B cell (primary cell): Measurements from ENCODE around the gene SPATA6L. TPM values are rescaled to one million over a fixed set of nuclear protein-coding genes. Genes with fewer than 3 reads are reported as not detected.

ENCODE experiments used
- ATAC-seq: fragments of 200-7000 bp; cut with Tn5 transposase; one replicate; pipeline ENCODE4 v1.10.0; 2021; ENCODE audit warnings: low read depth, mild to moderate bottlenecking, moderate number of reproducible peaks, moderate library complexity
- CTCF ChIA-PET: fragments of 350-600 bp; sonication (Branson Sonifier 250); formaldehyde crosslinking; loops from one replicate; lab custom pipeline; 2021; ENCODE audit warnings: antibody characterized with exemption, inconsistent platforms; lab: Charles Lee
- POLR2A ChIA-PET: fragments of 350-600 bp; sonication (Branson Sonifier 250); formaldehyde crosslinking; loops from one replicate; lab custom pipeline; 2021; ENCODE audit warnings: antibody characterized with exemption; lab: Charles Lee
- DNase-seq: peaks from one replicate; pipeline ENCODE4 v3.0.0; 2013
- H2AFZ ChIP-seq: 2 replicates; pipeline ENCODE4 v1.6.1; 2012; ENCODE audit warnings: mild to moderate bottlenecking, low read depth, low read length; ENCODE audit not compliant: insufficient read depth, poor library complexity, severe bottlenecking
- H3K27ac ChIP-seq, 2 donors: 1 replicate in 1 of 2; 2 replicates in 1 of 2; pipeline ENCODE4 v1.5.1; 2012 to 2013; ENCODE audit warnings: low read length in 2 of 2, mild to moderate bottlenecking in 2 of 2, moderate library complexity in 1 of 2
- H3K27me3 ChIP-seq, 4 experiments: fragments of 200-600 bp in 1 of 4; sonication (generic) in 1 of 4; replicated peaks in 1 of 4; 1 replicate in 2 of 4; 2 replicates in 2 of 4; pipeline versions ENCODE4 v1.6.1 to v1.7.0; 2013 to 2016; ENCODE audit warnings: low read length in 3 of 4, mild to moderate bottlenecking in 2 of 4, mixed read lengths in 1 of 4, moderate library complexity in 1 of 4; ENCODE audit not compliant: insufficient read depth in 4 of 4, control insufficient read depth in 3 of 4; ENCODE audit errors: control extremely low read depth in 1 of 4
- H3K36me3 ChIP-seq, 2 experiments: replicated peaks in 1 of 2; 1 replicate in 1 of 2; 2 replicates in 1 of 2; pipeline versions ENCODE4 v1.6.1 to v1.7.1; 2013; ENCODE audit warnings: low read length in 1 of 2; ENCODE audit not compliant: insufficient read depth in 2 of 2, control insufficient read depth in 1 of 2; ENCODE audit errors: control extremely low read depth in 1 of 2, extremely low read depth in 1 of 2
- H3K4me1 ChIP-seq, 2 donors: fragments of 200-600 bp in 1 of 2; sonication (generic) in 1 of 2; 1 replicate in 1 of 2; 2 replicates in 1 of 2; pipeline versions ENCODE4 v1.5.1 to v1.6.1; 2013 to 2017; ENCODE audit warnings: low read length in 2 of 2; ENCODE audit not compliant: control insufficient read depth in 2 of 2, insufficient read depth in 2 of 2
- H3K4me2 ChIP-seq: replicated peaks from 2 replicates; pipeline ENCODE3; 2012; ENCODE audit warnings: mild to moderate bottlenecking, low read depth, low read length; ENCODE audit not compliant: poor library complexity, severe bottlenecking
- H3K4me3 ChIP-seq, 5 experiments: fragments of 200-600 bp in 1 of 5; sonication (generic) in 1 of 5; 1 replicate in 3 of 5; 2 replicates in 2 of 5; pipeline versions ENCODE4 v1.5.1 to v1.7.0; 2011 to 2016; ENCODE audit warnings: low read length in 4 of 5, mild to moderate bottlenecking in 4 of 5, low read depth in 2 of 5, control low read depth in 1 of 5, moderate library complexity in 1 of 5; ENCODE audit not compliant: insufficient read depth in 1 of 5; ENCODE audit errors: control extremely low read depth in 1 of 5, extremely low read depth in 1 of 5
- H3K79me2 ChIP-seq: fragments of 200-600 bp; sonication (generic); one replicate; pipeline ENCODE4 v1.6.0; 2016; ENCODE audit warnings: low read length; ENCODE audit not compliant: control insufficient read depth, insufficient read depth
- H3K9ac ChIP-seq: fragments of 200-600 bp; sonication (generic); 2 replicates; pipeline ENCODE4 v1.6.1; 2017; ENCODE audit warnings: mild to moderate bottlenecking, low read length, moderate library complexity
- H3K9me3 ChIP-seq, 3 donors: one replicate each; pipeline versions ENCODE4 v1.6.1 to v1.7.1; 2013; ENCODE audit warnings: low read length in 2 of 3; ENCODE audit not compliant: control insufficient read depth in 2 of 3, insufficient read depth in 1 of 3; ENCODE audit errors: control extremely low read depth in 1 of 3
- H4K20me1 ChIP-seq: 2 replicates; pipeline ENCODE4 v1.6.0; 2012; ENCODE audit warnings: mild to moderate bottlenecking, low read length; ENCODE audit not compliant: insufficient read depth, control insufficient read depth, poor library complexity, severe bottlenecking
- H3K27ac Mint-ChIP-seq: one replicate; pipeline ENCODE4 v1.8.0; 2021; ENCODE audit warnings: mixed read lengths
- H3K27me3 Mint-ChIP-seq: one replicate; pipeline ENCODE4 v1.8.0; 2021; ENCODE audit warnings: mixed read lengths
- H3K4me1 Mint-ChIP-seq: one replicate; pipeline ENCODE4 v1.8.0; 2021; ENCODE audit warnings: mixed read lengths
- H3K4me3 Mint-ChIP-seq: one replicate; pipeline ENCODE4 v1.8.0; 2021; ENCODE audit warnings: mixed read lengths
- H3K9me3 Mint-ChIP-seq: one replicate; pipeline ENCODE4 v1.8.0; 2022; ENCODE audit warnings: mixed read lengths; ENCODE audit not compliant: insufficient read depth
- CTCF ChIP-seq: fragments of 200-600 bp; IDR thresholded peaks from one replicate; pipeline ENCODE4 v1.8.0; 2022; ENCODE audit warnings: antibody characterized with exemption, mild to moderate bottlenecking
- EZH2 ChIP-seq: IDR thresholded peaks from 2 replicates; pipeline ENCODE4 v1.6.1; 2012; ENCODE audit warnings: borderline replicate concordance, low read depth, mild to moderate bottlenecking, moderate library complexity, low read length; ENCODE audit not compliant: insufficient read depth, poor library complexity, severe bottlenecking
- WGBS: methylation state at CpG from one replicate; pipeline ENCODE4 v1.1.5; 2013; ENCODE audit warnings: missing lambda C conversion rate; ENCODE audit not compliant: insufficient coverage; 5-methylcytosine and 5-hydroxymethylcytosine counted together
- intact Hi-C: fragments of 100-400 bp; cut with micrococcal nuclease; formaldehyde crosslinking; loops from one replicate; pipeline ENCODE4 v1.10.0; 2022
- polyA plus RNA-seq: library from polyadenylated mRNA; depleted of rRNA; stranded (reverse); fragments of >200 nt; gene quantifications from 2 replicates; pipeline ENCODE4 v1.2.3, GENCODE V29; 2012
- total RNA-seq, 2 donors: library from RNA; stranded (reverse); fragments of 120-200 nt in 1 of 2; gene quantifications; 1 replicate in 1 of 2; 2 replicates in 1 of 2; pipeline versions ENCODE4 v1.2.3 to v1.2.4, GENCODE V29; 2013 to 2022

SPATA6L gene
- total and polyA plus RNA-seq, 2 donors (not counting 1 experiment from before 2014, with no cell fraction given) = 0.09 to 1.2 TPM

DNA sequence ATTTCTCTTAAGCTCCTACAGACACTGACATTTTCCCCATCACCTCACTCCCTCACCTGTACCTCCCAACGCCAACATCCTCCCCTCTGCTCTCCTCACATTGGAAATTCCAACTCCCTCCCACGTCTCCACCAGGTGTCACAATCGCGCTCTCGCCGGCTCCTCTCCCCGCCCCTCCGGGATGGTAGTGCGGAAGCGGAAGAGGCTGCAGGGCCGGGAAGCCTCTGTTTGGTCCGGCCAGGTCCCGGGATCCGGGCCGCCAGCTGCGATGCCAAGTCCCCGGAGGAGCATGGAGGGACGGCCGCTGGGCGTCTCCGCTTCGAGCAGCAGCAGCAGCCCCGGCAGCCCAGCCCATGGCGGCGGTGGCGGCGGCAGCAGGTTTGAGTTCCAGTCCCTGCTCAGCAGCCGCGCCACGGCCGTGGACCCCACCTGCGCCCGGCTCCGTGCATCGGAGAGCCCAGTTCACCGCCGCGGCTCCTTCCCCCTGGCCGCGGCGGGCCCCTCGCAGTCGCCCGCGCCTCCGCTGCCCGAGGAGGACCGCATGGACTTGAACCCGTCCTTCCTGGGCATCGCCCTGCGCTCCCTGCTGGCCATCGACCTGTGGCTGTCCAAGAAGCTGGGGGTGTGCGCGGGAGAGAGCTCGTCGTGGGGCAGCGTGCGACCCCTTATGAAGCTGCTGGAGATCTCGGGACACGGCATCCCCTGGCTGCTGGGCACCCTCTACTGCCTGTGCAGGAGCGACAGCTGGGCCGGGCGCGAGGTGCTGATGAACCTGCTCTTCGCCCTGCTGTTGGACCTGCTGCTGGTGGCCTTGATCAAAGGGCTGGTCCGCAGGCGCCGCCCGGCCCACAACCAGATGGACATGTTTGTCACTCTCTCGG is 3.9 kb downstream of the SPATA6L start, which contains the start of gene PLPP6:
Gene PLPP6, plus strand, starts transcription at position 187 of the 881 bp plus-strand sequence. Its CDS starts 82 bp downstream, at position 269.
- DNase-seq = peak; percentile 86
- Mint-ChIP-seq H3K9me3 (no peaks in the 10 kb centered on the region), H3K27me3 (peaks cover 12% of the 10 kb centered on the region), H3K4me1 (peaks cover 46% of the 10 kb centered on the region), H3K27ac (peak within 1 kb of the TSS; percentile 91), H3K4me3 (peak within 1 kb of the TSS; percentile 96)
- H4K20me1 ChIP-seq = no peaks in the 10 kb centered on the region
- peak within 1 kb of the TSS; percentile 80 for H2AFZ ChIP-seq
- H3K4me3 ChIP-seq = peak within 1 kb of the TSS; percentile 39 to 92 (median 74)
- H3K36me3 ChIP-seq = no peaks in the 10 kb centered on the region
- 2% methylated on average over 70 of the region's 70 CpGs for WGBS
- ATAC-seq = peak; percentile 85
- intact Hi-C loops = loop anchor here (1.0 to 5.0 kb wide), 4 partner anchors 17 to 325 kb away; partner anchors contain the start of genes AK3, CDC37L1, JAK2 and RCL1
- H3K9ac ChIP-seq = peak within 1 kb of the TSS; percentile 73
- peaks cover 48 to 50% of the 10 kb centered on the region in 2 donors for H3K4me1 ChIP-seq
- peak; percentile 51 for TF ChIP-seq CTCF
- no peak for TF ChIP-seq EZH2
- H3K4me2 ChIP-seq = peak within 1 kb of the TSS; percentile 85
- no peaks in the 10 kb centered on the region for H3K9me3 ChIP-seq
- H3K27ac ChIP-seq = peak within 1 kb of the TSS; percentile 42 to 57
- peaks cover 0 to 5% (median under 1%) of the 10 kb centered on the region in 4 experiments for H3K27me3 ChIP-seq
- POLR2A ChIA-PET = interaction anchor here (0.6 kb wide), 1 partner anchor 79 kb away, joined by 11 read pairs; the partner anchor contains the start of gene AK3
- H3K79me2 ChIP-seq = no peaks in the 10 kb centered on the region
- CTCF ChIA-PET = interaction anchor here (1.3 kb wide), 1 partner anchor 78 kb away, joined by 3 read pairs; the partner anchor contains the start of gene AK3
